ENCODE measurements around the gene PADI6.

PADI6 gene

DNA sequence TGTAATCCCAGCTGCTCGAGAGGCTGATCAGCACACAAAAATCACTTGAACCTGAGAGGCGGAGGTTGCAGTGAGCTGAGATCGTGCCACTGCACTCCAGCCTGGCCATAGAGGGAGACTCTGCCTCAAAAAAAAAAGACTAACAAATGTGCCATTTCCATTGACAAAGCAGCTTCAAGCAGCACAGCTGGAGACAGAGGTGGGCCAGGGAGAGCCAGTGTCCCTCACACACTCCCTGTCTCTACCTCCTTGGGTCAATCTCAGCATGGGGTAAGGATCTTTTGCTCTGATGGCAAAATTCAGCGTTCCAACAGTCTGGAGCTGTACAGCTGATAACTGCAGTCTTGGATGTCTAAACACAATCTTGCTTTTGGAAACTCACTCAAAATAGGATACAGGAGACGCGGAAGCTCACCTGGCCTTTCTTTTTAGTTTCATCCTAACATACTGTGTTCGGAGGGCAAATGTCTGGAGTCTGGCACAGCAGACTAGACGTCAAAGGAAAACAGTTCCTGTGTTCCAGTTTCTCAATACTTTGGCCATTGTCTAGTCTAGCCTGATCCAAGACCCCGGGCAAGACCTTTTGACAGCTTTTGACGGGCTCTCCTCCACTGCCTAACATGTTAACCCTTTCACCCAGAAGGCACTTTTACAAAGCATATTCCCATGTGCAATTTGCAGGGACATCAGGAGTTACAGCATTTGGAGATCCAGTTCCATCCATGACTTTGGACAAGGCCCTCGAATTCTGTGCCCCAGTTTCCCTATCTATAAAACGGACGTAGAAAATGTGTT, 64.6 kb downstream of the PADI6 start:
- no peak for DNase-seq (ENCODE audit: low read depth)

DNA sequence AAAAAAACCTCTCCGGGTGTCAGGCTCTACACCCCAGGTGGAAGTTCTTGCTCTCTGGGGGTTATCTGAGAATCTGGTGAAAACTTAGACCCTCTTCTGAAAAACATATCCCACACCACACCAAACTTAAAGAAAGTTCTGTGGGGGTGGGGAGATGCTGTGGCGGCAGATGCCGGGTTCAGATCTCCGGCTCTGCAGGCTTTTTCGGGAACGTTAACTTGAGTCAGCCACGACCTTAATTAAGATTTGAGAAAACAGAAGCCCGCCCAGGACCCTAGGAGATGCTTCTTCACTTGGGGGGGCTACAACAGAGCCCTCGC, 65.2 kb downstream of the PADI6 start:
- no peak for DNase-seq (ENCODE audit: low read depth)

DNA sequence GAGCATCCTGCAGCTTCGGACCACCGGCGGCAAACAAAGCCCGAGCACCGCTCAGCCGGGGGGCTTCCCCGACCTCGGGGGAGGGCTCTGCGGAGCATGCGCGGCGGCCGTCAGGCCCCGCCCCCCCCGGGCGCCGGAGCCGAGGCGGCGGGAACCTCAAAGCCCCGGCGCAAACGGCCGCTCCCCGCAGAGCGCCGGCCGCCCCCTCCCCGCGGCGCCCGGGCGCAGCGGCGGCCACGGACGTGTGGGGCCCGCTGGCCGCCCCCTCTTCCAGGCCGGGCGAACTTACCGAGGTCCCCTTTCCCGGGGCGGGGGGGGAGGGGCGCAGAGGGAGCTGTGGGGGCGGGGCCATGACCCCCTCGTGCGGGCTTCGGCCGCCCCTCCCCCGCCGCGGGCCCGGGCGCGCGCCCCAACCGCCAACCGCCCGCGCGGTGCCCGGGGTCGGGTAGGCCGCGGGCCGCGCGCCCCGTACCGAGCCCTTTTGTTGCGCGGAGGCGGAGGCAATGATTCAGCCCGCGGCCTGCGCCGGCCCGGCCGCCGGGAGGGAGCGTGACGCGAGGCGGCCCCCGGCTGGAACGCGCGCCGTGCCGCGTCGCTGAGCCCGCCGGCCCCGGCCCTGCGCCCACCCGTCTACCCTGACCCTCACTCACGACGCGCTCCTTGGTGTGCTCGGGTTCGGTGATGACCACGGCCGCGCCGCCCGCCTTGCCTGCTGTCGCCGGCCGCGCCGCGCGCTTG, 65.8 kb downstream of the PADI6 start:
- peak; percentile 37 for DNase-seq (ENCODE audit: low read depth)

DNA sequence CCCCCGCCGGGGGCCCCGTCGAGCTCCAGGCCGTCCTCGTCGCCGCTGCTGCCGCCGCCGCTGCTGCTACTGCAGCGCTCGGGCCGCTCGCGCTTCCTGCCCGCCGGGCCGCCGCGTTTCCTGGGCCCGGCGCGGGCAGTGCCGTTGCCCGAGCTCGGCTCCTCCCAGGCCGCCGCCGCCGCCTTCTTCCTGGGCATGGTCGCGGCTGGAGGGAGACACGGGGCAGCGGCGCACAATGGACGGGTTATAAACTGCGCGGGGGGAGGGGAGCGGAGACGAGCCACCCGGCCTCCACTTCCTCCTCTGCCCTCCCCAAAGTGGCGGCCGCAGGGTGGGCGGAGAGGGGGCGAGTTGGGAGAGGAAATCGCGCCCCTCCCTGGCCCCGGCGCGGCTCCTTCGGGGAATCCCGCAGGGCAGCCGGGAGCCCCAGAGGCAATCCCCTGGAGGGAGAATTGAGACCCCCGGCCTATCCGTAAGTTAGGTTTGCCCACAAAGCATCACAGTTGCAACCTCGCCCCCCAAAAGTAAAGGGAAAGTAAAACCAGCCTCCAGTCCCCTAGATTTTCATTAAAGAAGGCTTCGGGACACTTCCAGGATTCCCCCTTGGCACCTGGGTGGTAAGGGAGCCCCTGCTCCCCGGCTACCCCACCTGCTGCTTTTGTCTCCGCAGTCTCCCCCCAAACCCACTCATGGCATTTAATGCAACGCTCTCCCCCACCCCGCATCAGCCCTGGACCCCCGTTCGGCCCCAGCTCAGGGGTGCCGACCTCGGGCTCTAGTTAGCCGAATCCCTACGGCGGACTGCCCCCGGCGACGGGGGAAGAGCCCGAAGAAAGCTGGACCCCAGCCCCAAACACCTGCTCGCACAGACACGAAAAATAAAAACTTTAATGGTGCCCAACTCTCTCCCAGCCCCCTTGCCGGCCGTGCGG, 66.6 kb downstream of the PADI6 start:
- peak; percentile 47 for DNase-seq (ENCODE audit: low read depth)

DNA sequence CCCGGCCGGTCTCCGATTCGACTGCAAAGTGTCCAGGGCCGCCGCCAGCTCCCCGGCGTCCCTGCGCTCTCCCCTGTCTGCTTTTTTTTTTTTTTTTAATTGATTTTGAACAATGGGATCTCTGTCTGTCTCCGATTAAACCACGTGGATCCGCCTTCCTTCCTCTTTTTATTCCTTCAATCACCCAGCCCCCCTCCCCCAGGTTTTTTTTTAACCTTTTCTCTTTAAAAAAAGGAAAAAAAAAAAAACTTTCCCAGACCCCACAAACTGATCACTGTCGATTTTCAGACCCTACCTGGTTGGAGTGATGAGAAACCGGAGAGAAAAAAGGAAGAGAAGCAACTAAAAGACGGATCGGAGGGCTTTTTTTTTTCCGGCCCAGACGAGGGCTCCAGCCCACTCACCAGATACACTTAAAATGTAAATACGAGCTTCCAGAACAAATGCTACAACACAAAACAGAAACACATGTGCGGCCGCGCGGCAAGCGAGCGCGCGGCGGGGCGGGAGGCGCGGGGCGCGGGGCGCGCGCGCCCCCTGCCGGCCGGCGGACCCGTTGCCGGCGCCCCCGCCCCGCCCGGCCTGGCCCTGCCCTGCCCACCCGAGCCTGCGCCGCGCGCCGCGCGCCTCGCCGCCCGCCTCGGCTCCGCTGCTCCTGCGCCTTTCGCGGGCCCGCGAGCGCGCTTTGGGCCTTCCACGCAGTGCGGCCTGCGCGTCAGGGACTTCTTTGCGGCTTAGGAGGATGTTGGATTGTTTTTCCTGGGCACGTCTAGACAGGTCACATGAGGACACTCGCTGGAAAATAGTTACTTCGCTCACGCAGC, 67.5 kb downstream of the PADI6 start, which contains the start of gene RCC2:
Gene RCC2 (minus strand): TSS at position 428 of the 824 bp plus-strand sequence. CDS start 1,163 bp downstream, outside the sequence.
- DNase-seq (ENCODE audit: low read depth), result peak; percentile 72

DNA sequence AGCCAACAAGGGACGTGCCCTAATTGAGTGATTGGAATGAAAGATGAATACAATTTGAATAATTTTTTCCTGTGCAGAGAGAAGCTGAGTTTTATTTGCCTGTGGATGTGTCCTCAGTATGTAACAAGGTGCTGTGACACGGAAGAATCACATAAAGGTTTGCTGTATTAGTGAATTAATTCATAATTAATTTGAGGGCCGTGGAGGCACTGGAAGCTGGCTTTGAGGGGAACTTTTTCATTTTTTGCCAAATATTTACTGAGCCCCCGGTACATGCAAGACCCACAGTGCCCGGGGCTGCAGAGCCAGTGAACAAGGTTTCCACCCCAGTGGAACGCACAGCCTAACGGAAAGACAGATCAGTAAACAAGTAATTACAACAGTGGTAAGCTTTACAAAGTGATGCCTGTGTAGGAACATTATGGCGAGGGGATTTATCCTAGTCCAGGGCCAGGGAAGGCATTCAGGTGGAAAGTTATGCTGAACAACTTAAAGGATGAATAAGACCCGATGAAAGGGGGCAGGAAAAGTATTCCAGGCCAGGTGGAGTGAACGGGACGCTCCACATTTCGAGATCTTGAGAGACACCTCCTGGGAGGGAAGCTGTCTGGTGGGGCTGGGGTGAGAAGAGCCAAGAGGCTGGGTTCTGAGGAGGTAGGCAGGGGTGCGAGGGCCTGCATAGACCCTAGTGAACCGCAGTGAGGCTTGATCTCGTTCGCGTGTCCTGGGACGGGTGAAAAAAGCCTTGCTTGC, 68.3 kb downstream of the PADI6 start:
- DNase-seq (ENCODE audit: low read depth), result no peak

DNA sequence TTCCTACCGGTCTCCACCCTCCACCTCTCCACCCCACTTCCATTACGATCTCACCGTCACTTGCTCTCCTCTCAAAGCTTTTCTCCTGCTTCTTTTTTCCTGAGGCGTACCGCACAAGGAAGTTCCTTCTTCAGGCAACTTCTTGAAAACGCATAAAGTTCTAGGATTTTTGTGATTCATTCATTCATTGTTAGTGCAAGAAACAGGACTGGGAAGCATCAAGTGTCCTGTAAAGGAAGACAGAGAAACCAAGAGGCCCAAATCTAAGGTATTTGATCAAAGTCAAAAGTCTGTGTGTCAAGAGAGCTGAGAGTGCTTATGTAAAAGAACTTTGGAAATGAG, 68.8 kb downstream of the PADI6 start:
- DNase-seq (ENCODE audit: low read depth), result no peak

DNA sequence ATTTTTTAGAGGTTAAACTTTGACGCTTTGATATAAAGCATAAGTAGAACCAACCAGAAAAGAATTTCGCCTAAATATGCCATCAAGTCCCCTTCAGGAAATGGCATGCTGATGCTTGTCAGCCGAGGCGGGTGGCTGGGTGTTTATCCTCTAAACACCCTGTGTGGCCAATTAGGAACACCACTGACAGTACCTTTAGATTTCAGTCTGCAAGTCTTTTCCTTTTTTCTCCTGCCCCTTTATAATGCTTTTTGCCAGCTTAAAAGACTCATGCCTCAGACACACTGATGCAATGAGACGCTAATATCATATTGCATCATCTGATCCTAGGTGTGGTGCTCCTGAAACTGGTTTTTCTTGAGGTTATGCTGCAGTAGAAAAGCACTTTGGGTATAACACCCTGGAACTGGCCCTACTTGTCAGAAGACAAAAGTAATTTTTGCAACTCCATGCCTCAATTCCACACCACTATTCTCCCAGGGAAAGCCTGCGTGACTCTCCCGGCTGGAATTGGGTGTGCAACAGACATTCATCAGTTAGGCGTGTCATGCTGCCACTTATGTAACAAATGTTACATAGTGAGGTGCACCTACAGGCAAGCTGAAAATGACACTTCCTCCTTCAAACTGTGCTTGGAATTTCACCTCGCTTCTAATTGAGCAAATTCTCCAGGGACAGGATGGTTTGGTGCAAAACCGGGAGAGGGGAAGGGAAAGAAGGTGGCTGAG, 69.4 kb downstream of the PADI6 start:
- DNase-seq (ENCODE audit: low read depth), result peak; percentile 49

DNA sequence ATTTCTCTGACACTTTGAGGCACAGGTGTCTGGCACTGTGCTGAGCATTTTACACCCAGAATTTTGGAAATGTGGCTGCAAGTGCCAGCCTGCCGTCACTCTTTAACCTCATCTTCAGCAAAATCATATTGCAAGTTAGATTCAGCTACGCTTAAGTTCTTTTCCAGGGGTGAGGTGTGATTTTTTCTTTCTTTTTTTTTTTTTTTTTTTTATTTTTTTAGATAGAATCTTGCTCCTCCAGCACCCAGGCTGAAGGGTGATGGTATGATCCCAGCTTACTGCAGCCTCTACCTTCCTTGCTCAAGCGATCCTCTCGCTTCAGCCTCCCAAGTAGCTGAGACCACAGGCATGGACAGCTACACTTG, 70.0 kb downstream of the PADI6 start:
- DNase-seq (ENCODE audit: low read depth), result no peak

DNA sequence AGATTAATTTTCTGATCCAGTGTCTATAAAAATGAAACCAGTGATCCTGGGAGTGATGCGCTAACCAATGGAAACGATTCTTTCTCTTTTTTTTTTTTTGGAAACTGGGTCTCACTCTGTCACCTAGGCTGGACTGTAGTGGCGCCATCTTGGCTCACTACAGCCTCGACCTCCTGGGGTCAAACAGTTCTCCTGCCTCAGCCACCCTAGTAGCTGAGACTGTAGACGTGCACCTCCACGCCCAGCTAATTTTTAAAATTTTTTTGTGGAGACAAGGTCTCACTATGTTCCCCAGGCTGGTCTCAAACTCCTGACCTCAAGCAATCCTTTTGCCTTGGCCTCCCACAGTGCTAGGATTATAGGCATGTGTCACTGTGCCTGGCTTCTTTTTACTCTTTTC, 70.8 kb downstream of the PADI6 start:
- DNase-seq (ENCODE audit: low read depth), result no peak

DNA sequence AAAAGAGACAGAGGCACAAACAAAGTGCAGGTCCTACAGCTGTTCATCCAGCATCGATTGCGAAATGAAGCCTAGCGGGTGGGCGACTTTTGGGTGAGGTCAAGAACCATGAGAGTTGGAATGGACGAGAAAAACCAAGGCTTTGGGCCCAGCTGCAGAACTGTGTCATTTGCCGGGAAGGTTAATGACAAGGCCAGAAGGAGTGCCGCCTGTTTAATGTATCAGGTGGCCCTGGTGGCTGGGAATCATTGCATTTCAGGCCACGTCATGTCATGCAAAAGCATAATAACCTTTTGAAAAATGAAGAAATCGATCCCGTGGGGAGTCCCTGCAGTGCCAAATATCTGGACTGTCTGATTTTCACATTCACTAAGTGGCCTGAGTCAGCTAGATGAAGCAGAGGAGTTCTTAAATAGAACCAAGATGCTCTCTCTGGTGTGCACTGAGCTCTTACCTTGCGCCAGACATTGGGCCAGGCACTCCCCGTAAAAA, 75.6 kb downstream of the PADI6 start:
- DNase-seq (ENCODE audit: low read depth), result no peak

Data from iris pigment epithelial cell (primary cell).